HG02763 (cell line): Measurements from ENCODE around the gene KNCN.

Experiments used
- ATAC-seq: cut with Tn5 transposase; IDR thresholded peaks from one replicate; pipeline ENCODE4 v1.9.1; 2021; ENCODE audit warnings: mild to moderate bottlenecking, moderate library complexity; ENCODE audit not compliant: unreplicated experiment

The KNCN gene

DNA sequence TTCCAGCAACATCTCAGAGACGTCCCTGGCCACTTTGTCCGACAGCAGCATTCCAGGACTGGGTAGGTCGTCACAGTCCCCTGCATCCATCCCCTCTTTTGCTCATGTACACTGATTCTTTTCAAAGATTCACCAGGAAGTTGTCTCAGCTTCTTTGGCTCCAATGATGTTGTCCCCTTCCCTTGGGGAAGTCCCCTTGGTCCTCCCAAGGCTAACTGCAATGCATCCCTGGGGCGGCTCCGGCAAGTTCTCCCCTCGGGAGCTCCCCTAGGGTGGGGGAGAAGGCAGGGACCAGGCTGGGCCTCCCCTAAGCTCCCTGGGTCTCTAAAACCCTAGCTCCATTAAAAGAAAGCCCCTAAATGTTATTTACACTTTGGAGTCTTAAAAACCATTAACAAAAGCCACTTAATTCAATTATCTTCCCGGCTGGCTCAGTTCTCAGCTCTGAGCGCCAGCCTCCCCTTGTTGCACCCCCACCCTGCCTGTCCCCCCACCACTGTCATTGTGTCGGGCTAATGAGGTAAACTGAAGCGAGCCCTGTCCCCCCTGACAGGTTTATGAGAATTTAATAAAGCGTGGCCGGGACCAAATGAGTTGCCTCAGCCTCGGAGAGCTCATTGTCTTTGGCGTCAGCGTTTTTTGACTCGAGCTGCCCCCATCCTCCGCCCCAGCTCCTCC is 25.3 kb downstream of the KNCN start:
- no peak for ATAC-seq

DNA sequence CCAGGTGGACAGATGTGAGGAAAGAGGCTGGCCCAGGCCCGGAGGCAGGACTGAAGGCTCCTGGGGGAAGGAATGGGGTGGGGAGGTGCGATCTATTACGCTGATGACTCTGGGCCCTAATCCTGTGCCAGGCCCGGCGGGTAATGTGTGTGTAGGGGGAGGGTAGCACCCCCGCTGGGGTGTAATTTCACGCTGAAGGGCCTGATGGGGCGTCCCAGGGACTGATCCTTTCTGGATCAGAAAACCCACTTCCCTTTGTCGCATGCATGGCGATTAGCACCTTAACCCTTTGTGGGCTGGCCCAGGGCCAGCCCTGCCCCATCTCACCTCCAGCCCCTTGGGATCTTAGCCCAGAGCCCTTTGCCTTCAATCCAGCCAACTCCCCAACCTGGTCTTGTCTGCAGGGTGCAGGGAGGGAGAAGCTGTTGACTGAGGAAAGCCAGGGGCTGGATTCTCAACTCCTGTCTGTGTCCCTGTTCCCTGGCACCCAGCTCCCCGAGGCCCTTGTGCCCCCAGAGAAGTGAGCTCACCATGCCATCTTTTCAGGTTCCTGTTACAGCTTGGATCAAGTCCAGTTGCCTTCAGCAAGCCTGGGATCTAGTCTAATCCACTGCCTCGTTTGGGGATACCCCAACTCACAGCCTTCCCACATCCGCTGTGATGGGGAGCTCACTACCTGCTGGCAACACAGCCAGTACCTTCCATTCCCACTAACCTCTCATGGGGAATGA is 26.0 kb downstream of the KNCN start:
- ATAC-seq = no peak

DNA sequence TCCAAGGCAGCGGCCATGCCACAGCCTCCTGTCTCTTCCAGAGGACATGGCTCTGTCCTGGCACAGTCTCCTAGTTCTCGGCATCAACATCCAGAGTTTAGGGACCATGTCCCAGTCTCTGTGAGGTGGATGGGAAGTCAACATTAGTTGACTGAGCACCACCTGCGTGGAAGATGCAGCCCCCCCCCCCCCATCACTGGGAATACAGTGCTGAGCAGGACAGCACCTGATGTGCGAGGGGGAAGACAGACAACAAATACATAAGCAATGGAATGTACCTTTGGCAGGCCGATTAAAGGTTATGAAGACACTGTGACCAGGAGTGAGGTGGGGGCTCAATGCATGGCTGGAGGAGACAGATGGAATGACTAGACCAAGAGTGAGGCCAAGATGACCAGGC is 26.6 kb downstream of the KNCN start:
- no peak for ATAC-seq

DNA sequence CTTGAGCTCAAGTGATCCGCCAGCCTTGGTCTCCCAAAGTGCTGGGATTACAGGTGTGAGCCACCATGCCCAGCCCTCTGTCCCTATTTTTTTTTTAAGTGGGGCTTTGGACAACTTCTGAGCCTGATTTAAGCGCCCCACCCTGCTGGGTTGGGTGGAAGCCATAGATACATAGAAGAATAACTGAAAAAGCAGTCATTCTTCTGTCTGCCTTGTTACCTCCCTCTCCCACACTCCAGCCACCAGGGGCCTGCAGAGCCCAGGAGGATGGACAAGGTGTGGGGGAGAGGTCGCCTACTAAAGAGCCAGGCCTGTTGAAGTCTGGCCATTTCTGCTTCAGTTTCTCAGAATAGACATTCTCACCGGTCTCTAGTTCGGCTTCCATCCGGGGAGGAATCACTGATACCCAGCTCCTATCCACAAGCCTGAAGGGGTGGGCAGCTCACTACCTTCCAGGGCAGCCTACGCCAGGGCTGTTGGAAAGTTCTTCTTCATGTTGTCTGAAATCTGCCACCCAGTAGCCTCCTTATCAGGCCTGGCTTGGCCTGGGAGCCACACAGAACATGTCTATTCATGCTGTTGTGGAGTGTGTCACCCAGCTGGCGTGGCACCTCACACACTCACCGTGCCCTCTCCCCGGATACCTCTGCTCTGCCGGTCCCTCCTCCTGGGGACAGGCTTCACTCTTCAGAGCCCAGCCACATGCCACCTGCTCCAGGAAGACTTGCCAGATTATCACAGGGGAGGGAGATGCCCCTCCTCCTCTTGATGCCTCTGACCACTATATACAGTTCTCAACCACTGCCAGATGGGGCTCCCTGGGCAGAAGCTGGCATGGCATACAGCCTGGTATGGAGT is 27.7 kb downstream of the KNCN start:
- no peak for ATAC-seq

DNA sequence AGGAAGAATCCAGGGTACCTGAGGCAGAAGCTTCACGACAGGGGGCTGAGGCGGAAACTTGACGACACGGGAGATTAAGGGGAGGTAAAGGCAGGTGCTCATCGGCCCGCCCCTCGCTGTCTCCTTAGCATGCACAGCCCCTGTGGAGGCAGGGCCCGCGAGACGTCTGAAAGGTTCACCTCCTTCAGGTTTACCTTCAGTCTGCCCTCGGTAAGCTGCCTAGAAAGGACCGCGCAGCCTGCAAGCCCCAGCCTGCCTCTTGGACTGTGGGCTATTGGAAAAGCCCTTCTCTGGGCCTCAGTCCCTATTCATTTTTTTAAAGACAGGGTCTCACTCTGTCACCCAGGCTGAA is 28.5 kb downstream of the KNCN start:
- ATAC-seq = no peak

DNA sequence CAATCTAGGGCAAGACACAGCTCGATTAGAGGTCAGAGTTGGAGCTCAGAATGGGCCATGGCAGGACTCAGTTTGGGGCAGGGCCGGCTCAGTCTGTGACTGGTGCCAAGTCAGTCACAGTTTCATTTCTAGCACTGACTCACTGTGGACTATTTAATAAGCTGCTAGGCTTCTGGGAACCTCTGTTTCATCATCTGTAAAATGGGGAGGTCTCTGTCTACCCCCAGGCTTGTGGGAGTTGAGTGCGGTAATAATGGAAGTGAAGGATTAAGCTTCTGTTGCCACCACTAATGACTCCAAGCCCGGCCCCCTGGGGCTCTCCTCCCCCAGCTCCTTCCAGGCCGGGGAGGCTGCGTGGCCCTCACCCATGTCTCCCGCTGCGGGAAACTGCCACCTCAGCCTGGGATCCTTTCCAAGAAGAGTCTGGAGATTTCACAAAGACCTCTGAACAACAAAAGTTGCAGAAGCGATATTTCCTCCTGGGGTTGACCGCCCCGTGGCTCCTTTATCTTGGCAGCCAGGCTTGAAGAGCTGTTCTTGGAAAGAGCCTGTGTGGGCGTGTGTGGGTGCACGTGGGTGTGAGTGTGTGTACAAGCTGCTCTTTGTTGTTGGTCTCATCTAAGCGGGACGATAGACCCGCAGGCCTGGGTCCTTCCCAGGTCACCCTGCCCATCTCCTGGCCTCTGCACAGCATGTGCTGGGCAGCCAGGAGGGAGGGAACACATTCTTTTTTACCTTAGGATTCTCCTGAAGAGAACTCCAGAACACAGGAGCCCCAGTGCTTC is 29.1 kb downstream of the KNCN start:
- ATAC-seq = peak; percentile 47

DNA sequence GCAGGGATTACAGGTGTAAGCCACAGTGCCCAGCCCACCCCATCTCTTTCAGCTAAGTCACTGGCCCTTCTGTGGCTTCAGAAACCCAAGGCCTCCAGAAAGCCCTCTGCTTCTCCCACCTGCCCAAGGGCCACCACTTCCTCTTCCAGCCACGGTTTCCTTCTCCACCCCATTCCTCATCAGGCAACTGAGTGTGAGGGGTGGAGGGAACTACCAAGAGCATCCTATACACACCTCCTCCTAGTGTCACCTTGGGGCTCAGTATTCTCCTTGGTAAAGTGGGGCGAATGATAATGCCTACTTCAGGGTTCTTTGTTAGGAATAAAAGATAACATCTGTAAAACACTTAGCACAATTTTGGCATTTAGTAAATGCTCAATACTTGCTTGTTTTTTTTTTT is 30.0 kb downstream of the KNCN start:
- ATAC-seq = no peak

DNA sequence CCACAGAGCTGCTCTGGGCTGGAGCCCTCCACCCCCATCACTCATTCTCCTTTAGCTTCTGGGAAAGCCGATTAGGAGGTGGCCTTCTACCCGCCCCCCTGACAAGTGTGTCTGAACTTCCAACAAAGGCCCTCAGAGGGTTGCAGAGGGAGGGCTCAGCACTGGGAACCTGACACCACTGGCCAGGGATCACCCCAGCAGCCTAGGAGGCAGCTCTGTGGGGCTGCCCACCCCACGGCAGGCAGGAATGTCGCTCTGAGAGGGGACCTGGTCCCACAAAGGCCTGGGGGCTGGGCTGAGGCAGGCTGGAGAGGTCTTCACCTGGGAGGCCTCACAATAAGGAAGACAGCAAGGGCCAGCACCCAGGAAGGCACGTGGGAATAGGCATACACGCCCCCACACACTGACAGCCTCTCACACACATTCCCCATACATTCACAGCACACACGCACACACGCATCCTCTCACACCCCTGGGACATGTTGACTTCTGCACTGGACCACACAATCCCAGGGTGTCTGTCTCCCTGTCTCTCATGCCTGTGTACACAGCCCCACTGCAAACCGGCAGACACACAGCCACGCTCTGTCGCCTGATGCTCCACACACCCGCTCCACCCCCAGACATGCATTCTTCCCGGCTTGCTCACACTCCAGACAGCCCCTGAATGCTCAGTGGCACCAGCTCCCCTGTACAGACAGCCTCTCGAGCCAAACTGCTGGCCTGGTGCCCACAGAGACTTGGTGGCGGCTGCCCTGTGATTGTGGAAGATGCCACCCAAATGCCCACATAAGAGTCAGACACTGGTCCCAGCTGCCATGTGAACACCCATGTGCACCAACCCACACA is 31.2 kb downstream of the KNCN start:
- no peak for ATAC-seq

DNA sequence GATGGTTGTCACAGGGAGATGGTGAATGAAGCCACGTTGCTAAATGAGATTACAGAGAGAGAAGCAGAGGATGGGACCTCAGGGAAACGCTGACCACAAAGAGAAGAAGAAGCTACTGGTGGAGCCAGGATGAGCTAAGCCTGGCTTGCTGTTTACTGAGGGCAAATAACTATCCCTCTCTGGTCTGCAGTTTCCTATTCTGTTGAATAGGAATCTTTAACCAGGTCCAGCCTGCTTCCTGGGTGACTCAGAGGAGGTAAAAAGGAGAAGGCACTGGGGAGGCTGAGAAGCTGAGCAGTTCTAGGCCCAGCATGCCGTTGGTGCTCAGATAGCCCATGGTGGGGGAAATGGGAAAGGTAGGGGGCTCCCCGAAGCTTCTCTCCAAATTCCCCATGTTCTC is 32.2 kb downstream of the KNCN start:
- ATAC-seq = no peak

DNA sequence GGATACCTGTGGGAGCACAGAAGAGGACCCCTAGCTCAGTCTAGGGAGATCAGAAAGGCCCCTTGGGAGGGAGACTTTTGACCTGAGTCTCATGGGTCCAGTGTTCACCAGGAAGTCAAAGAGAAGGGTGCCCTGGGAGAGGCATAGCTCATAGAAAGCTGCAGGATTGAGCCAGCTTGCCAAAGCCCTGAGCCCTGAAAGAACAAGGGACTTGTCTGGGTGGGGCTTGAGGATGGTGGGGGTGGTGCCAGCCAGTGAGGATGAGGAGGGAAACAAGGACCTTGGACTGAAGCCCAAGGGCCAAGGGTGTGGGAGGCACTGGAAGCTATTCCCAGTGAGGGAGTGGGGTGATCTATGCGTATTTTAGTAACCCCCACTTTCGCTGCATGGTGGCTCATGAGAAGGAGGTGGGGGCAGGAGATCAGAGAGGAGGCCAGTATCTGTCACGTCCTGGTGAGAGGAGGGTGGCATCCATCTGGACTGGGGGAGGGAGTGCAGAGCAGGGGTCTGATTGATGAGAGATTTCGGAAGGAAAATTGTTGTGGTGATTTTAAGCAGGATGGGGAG is 33.4 kb downstream of the KNCN start:
- ATAC-seq = no peak

DNA sequence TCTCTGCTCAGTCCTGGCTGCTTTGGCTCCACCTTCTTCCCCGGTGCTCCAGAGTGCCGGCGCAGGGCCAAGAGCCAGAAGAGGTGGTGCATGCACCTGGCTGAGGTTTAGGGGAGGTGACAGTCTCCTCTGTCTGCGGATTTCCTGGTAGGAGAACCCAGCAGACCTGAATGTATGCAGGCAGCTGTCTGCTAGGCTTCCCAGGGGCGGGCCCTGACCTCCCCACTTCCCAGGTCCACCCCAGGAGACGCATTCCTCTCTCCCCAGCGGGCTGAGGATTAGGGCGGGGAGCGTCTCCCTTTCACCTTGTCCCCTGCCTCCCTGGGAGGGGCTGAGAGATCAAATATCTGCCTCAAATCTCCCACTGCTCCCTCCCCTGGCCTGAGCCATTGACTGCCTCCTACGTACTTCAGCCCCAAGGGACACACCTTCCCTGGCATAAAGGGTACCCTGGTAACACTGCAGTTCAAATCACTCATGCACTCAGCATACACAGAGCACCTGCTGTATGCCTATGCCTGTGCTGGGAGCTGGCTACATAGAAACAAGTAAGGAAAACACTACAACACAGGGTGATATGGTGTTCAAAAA is 34.3 kb downstream of the KNCN start:
- no peak for ATAC-seq

DNA sequence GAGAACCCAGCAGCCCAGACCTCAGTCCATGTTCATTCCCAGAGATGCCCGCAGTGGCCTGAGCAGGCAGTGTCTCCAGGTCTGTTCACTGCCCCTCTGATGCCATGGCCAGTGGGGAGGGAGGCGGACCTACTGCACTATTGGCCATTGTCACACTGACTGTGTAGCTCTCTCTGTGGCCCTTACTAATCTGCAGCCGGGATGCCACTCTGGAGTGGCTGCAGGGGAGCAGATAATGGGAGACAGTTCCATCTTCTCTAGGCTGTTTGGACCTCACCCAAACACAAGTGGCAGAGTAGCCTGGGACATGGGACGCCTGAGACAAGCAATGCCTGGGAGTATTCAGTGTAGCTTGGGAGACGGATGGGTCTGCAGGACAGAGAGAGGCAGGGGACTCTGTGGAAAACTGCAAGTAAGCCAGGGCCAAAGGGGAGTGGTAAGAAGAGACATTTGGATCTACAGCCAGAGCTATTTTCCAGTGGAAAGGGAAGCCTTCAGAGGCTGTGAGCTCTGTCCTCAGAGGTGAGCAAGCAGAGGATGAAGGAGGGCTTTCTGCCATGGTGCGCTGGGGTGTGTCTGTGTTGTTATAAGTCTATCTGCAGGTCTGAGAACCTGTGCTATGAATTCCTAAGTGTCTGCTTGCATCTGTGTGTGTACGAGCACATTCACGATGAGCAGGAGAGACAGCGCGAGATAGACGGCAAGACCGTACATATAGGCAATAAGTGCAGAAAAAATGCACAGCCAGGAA is 35.1 kb downstream of the KNCN start:
- no peak for ATAC-seq

DNA sequence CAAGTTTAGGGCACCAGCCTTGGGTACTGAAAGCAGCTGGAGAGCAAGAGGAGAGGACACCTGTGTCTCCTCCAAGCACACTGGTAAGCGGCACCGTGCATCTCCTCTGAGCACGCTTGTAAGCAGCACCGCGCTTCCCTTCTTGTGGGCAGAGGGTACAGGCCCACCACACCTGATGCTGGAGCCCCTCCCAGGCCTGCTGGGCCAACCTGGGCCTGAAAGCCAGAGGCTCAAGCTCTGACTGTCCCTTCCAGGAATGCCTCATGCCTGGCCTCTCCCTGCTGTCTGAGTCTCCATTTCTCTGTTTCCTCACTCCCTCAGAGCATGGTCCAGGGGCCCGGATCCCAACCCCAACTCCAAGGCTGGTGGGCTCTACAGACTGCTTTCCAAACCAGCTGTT is 35.9 kb downstream of the KNCN start:
- ATAC-seq = no peak

DNA sequence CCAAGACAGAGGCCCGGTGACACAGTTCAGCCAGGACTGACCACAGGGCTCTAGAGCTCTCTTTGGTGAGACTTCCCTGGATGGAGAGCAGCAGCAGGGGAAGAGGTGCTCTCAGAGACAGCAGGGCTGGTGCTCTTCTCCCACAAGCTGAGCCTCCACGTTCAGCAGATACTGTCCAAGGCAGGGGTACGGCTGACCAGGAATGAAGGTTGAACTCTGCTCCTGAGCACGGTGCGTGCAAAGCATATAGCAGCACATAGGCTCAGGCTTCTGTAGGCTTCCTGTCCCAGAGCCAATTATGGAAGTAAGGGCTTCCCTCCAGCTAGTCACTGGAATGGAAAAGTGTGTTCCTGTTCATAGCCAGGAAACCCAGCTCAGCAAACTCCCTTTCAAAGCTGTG is 37.9 kb downstream of the KNCN start:
- ATAC-seq = no peak

DNA sequence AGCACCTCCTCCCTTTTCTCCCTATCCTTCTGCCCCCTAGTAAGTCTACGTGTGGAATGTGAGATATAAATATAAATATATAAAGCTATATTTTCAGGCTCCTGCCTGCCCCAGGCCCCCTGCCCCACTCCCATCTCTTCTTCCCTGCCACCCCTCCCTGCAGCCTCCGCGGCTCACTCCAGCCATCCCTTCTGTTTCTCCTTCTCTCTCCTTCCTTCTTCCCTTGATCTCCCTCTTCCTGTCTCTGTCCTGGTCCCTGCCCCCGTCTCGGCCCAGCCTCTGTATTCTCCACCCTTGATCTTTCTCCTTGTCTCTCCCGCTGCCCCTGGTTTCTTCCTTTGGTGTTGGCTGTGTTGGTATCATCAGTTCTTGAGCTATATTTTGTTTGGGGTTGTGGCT is 38.7 kb downstream of the KNCN start:
- no peak for ATAC-seq

DNA sequence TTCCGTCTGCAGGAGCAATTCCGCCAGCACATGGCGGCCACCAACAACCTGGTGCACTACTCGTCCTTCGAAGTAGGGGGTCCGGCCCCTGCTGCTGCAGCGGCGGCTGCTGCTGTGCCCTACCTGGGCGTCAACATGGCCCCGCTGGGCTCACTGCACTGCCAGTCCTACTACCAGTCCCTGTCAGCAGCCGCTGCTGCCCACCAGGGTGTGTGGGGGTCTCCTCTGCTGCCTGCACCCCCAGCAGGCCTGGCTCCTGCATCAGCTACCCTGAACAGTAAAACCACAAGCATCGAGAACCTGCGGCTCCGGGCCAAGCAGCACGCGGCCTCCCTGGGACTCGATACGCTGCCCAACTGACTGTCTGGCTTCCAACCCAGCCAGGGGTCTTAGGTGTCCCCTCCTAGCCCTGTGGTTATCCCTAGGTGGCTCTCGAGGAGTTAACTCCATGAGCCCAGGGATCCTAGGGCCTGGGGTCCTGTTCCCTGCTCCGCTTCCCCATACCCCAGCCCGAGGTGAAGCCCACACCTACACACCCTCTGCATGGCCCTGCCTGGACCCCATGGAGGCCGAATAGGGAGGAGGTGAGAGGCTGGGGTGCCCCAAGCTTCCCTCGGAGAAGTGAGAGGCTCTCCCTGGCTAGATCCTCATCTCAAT is 39.2 kb downstream of the KNCN start:
- no peak for ATAC-seq

DNA sequence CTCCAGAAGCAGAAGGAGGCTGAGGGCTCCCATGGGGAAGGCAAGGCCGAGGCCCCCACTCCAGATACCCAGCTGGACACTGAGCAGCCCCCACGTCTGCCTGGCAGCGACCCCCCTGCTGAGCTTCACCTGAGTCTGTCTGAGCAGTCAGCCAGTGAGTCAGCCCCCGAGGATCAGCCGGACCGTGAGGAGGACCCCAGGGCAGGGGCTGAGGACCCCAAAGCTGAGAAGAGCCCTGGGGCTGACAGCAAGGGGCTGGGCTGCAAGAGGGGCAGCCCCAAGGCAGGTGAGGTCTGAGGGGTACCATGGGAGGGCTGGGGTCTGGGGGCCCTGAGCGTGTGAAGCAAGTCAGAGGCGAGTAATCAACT is 40.5 kb downstream of the KNCN start:
- ATAC-seq = no peak

DNA sequence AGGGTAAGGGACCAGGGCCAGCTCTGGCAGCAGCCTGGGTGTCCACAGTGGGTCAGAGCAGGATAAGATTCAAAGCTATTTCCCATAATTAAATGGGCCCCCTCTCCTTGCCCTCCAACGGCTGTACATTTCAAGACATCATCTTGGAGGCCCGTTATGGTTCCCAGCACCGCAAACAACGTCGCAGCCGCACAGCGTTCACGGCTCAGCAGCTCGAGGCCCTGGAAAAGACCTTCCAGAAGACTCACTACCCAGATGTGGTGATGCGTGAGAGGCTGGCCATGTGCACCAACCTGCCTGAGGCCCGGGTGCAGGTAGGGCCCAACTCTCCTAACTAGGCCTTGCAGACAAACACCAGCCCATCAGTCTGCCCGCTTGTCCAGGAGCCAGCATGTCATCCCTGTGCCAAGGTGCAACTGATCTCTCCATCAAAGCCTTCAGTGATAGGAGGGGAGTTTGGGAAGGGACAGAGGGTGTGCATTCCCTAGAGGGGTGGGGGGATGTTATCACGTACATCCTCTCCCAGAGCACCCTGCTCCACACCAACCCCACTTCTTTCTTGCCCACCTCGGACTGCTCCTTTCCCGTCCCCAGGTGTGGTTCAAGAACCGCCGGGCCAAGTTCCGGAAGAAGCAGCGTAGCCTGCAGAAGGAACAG is 41.0 kb downstream of the KNCN start:
- no peak for ATAC-seq
